GM12873 (cell line): Measurements from ENCODE around the gene UNCX.

Experiments used
- CTCF ChIP-seq: IDR thresholded peaks from 2 replicates; pipeline ENCODE4 v1.5.1; 2012; ENCODE audit warnings: low read depth, mild to moderate bottlenecking, moderate library complexity, low read length, control low read depth; ENCODE audit not compliant: insufficient read depth; ENCODE audit errors: missing control alignments

The UNCX gene

DNA sequence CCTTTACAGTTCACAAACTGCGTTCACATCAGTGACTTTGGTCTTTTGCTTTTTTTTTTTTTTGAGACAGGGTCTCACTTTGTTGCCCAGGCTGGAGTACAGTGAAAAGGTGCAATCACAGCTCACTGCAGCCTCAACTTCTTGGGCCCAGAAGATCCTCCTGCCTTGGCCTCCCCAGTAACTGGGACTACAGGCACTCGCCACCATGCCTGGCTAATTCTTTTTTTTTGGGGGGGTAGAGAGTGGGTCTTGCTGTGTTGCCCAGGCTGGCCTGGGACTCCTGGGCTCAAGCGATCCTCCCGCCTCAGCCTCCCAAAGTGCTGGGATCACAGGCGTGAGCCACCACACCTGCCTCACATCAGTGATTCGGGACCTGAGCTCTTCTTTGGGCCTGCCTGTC, 35.7 kb upstream of the UNCX start:
- no peak for TF ChIP-seq CTCF

- TF ChIP-seq CTCF: no peak
Measured at GRCh38 chr7:1197997-1198625, 34.6 kb upstream of the UNCX start.

DNA sequence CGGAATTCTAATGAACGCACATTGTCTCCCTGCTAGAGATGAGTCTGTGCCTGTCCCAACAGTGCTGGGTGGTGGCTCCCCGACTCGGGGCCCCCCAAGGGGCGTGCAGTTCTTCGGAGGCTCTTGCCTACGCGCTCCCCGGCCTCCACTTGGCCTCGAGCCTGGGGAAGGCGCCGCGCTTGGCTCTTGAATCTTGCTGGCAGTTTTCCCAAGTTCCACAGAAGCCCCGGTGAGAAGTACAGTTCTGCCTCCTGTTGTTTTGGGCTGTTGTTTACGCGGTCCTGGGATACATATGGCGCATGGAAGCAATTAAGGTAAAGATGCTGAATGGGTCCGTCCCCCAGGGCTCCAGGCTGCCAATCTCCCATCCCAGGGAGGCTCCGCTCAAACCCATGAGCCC, 32.6 kb upstream of the UNCX start:
- TF ChIP-seq CTCF: no peak

- no peak for TF ChIP-seq CTCF
Measured at GRCh38 chr7:1201916-1202315, 30.8 kb upstream of the UNCX start.

DNA sequence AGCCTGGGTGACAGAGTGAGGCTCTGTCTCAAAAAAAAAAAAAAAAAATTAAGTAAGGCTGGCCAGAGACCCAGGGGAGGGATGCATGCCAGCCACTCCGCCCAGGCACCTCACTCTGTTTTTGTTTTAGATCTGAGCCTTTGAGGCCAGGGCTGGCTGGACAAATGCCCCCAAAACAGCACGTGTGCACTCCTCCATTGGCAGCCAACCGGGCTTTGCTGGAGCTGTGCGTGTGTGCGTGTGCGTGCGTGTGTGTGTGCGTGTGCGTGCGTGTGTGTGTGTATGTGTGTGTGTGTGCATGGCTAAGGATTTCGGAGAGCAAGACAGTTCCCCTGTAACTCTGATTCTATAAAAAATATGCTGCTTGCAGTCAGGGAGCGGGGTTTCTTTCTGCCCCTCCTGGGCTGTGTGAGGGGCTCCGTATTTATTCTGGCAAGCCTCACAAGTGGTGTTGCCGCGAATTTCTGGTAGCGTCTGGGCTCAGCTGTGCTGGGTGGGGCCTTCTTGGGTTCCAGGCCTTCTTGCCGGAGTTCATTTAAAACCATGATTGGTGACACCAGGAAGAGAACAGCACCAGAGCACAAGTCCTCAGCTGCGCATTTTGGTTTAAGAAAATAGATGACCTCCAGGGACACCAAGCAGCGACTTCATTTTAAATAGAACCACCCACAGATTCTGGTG, 28.1 kb upstream of the UNCX start:
- no peak for TF ChIP-seq CTCF

GRCh38 chr7:1209097-1209496, 23.6 kb upstream of the UNCX start:
- TF ChIP-seq CTCF: no peak

GRCh38 chr7:1210321-1210978, 22.2 kb upstream of the UNCX start:
- TF ChIP-seq CTCF: no peak
